ENCODE data around the gene KAT2B.

The KAT2B gene

DNA sequence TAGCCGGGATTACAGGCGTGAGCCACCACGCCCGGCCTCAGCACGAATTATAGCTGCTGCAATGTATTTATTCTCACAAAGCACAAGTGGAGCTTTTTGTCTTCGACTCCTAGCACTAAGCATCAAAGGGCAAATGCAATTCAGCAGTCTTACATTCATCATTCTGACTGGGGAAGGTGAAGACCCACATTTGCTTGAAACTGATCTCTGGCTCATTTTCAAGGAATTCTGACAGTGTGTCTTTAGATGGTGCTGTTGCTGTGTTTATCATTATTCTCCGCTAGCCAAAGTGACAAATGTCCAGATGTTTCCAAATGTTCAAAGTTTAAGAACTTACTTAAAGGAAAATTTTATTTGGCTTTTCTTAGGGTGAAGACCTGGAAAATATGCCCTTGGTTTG lies 89.9 kb downstream of the KAT2B start:
- TF ChIP-seq, protein P1, sequence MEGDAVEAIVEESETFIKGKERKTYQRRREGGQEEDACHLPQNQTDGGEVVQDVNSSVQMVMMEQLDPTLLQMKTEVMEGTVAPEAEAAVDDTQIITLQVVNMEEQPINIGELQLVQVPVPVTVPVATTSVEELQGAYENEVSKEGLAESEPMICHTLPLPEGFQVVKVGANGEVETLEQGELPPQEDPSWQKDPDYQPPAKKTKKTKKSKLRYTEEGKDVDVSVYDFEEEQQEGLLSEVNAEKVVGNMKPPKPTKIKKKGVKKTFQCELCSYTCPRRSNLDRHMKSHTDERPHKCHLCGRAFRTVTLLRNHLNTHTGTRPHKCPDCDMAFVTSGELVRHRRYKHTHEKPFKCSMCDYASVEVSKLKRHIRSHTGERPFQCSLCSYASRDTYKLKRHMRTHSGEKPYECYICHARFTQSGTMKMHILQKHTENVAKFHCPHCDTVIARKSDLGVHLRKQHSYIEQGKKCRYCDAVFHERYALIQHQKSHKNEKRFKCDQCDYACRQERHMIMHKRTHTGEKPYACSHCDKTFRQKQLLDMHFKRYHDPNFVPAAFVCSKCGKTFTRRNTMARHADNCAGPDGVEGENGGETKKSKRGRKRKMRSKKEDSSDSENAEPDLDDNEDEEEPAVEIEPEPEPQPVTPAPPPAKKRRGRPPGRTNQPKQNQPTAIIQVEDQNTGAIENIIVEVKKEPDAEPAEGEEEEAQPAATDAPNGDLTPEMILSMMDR (IDR thresholded peaks at IDR 0.05; ENCODE audit: low read depth, low read length): no peak
- DNase-seq (ENCODE audit: low read depth in 2 of 2): no peak
- no peak overlapping the region for H3K4me3 ChIP-seq (replicated peaks in 1 of 2; ENCODE audit: low read depth in 2 of 2, low read length in 2 of 2)

DNA sequence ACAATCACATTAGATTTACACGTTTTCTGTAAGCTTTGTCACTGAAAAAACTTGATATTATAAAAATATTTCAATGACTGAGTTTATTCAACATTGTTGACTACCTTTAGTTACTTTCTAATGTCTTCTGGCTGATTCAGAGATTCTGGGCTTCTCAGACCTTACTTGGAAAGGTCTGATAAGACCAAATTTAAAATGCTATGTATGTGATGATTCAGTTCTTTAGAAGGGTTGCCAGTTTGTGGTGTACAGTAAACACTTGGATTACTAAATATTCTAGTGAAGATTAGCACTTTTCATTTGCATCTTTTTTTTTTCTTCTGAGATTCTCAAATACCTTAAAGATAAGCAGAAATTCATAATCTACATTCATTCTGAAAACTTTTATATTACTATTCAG lies 96.0 kb downstream of the KAT2B start:
- TF ChIP-seq, protein P1 (IDR thresholded peaks at IDR 0.05; ENCODE audit: low read depth, low read length): no peak
- DNase-seq (ENCODE audit: low read depth in 2 of 2): peak; percentile 3 to 26
- no peak overlapping the region for H3K4me3 ChIP-seq (replicated peaks in 1 of 2; ENCODE audit: low read depth in 2 of 2, low read length in 2 of 2)

DNA sequence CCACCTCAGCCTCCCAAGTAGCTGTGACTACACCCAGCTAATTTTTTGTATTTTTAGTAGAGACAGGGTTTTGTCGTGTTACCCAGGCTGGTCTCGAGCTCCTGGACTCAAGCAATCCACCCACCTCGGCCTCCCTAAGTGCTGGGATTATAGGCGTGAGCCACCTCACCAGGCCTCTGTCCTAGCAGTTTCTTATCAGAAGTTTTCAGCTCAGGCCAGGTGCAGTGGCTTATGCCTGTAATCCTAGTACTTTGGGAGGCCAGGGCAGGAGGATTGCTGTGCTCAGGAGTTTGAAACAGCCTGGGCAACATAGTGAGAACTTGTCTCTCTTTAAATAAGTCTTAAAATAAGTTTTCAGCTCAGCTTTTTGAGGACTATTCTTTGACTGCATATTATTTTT lies 97.4 kb downstream of the KAT2B start:
- TF ChIP-seq, protein P1 (IDR thresholded peaks at IDR 0.05; ENCODE audit: low read depth, low read length): no peak
- H3K4me3 ChIP-seq (replicated peaks in 1 of 2; ENCODE audit: low read depth in 2 of 2, low read length in 2 of 2): no peak overlapping the region
- no peak for DNase-seq (ENCODE audit: low read depth in 2 of 2)

DNA sequence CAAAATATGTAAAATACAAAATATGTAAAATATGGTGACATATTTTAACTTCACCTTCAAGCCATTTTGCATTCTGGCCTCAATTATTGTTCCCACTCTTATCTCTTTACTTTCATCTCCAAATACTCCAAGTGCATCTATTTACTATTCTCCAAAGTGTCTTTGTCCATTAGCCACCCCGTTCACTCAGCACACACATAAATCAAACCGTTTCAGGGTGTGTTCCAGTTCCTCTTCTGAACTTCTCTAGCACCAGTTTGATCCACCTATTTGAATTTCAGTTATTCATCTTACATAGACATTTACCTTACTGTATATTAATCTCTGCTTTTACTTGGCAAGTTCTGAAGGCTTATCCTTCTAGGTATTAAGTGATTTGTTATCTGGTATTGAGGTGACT lies 100.6 kb downstream of the KAT2B start:
- TF ChIP-seq, protein P1 (IDR thresholded peaks at IDR 0.05; ENCODE audit: low read depth, low read length): no peak
- H3K4me3 ChIP-seq (replicated peaks in 1 of 2; ENCODE audit: low read depth in 2 of 2, low read length in 2 of 2): no peak overlapping the region
- DNase-seq (ENCODE audit: low read depth in 2 of 2): no peak

DNA sequence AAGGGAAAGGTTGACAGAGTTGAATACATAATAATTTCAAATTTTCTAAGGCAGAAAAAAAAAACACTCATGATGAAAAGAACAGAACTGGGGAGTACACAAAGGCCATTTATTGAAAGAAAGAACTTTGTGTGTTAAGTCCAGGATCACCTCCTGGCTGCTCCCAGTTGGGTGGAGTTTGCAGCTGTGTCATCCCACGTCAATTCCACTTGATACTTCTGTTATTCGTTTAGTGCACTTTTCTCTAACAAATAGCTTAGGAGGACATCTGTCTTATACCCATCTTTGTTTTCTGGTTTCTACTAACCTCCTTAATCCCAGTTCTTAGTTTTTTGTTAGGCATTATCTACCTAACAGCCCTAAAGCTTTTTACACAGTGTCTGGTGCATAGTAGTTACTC lies 101.1 kb downstream of the KAT2B start:
- no peak overlapping the region for H3K4me3 ChIP-seq (replicated peaks in 1 of 2; ENCODE audit: low read depth in 2 of 2, low read length in 2 of 2)
- DNase-seq (ENCODE audit: low read depth in 2 of 2): no peak
- TF ChIP-seq, protein P1 (IDR thresholded peaks at IDR 0.05; ENCODE audit: low read depth, low read length): no peak

DNA sequence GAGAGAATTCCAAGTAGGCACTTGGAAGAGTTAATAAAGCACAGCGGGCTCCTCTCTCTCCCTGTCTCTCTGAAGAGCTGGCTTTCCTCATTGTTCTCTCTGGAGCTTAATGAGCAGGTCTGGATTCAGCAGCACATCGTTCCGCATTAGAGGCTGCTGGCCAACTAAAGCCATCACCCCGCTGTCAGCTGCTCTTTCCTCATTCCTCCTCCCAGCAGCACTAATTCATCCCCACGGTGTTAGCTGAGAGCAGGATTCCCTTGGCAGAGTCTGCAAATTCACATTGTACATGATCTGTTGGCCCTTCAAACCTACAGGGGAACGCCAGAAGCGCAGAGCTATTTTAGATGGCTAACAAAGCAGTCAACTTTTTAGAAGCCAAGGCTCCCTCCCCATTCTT lies 101.6 kb downstream of the KAT2B start:
- TF ChIP-seq, protein P1 (IDR thresholded peaks at IDR 0.05; ENCODE audit: low read depth, low read length): no peak
- DNase-seq (ENCODE audit: low read depth in 2 of 2): peak; percentile 13 to 65
- no peak overlapping the region for H3K4me3 ChIP-seq (replicated peaks in 1 of 2; ENCODE audit: low read depth in 2 of 2, low read length in 2 of 2)

DNA sequence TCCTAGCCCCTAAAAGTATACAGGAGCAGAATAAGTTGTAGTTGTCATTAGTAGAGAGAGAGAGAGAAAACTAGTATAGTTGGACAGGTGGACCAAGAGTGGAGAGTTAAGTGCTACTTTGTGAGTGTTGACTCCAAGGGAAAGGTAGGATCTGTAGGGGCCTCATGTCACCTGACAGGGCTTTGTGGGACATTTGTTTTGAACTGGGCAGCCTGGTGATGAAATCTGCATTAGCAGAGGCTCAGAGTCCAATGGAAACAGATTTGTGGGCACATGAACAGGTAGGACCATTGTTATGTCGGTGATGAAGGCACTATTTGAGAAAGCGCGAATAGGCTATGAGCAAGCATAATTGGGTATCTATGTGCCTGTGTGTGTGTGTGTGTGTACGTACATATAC lies 102.3 kb downstream of the KAT2B start:
- no peak for DNase-seq (ENCODE audit: low read depth in 2 of 2)
- no peak overlapping the region for H3K4me3 ChIP-seq (replicated peaks in 1 of 2; ENCODE audit: low read depth in 2 of 2, low read length in 2 of 2)
- TF ChIP-seq, protein P1 (IDR thresholded peaks at IDR 0.05; ENCODE audit: low read depth, low read length): no peak
